Inferior parietal cortex (tissue), 1 donor: ENCODE measurements around the gene TULP3.

ENCODE experiments used
- DNase-seq: peaks from one replicate; pipeline ENCODE4 v3.0.0-alpha.2; 2016; ENCODE audit errors: extremely low spot score

TULP3 gene

GRCh38 chr12:2963760-2964292, 73.1 kb downstream of the TULP3 start:
- no peak for DNase-seq

GRCh38 chr12:2967651-2968050, 77.0 kb downstream of the TULP3 start:
- DNase-seq, result no peak

- DNase-seq, result no peak
These were observed 80.1 kb downstream of the TULP3 start for GRCh38 chr12:2970744-2971143.

GRCh38 chr12:2973566-2973965, 82.9 kb downstream of the TULP3 start:
- DNase-seq, result no peak

- DNase-seq, result no peak
These were observed 83.9 kb downstream of the TULP3 start for GRCh38 chr12:2974560-2974971.

GRCh38 chr12:2976581-2976996, 85.9 kb downstream of the TULP3 start:
- no peak for DNase-seq

GRCh38 chr12:2977776-2978175, 87.1 kb downstream of the TULP3 start:
- no peak for DNase-seq

DNA sequence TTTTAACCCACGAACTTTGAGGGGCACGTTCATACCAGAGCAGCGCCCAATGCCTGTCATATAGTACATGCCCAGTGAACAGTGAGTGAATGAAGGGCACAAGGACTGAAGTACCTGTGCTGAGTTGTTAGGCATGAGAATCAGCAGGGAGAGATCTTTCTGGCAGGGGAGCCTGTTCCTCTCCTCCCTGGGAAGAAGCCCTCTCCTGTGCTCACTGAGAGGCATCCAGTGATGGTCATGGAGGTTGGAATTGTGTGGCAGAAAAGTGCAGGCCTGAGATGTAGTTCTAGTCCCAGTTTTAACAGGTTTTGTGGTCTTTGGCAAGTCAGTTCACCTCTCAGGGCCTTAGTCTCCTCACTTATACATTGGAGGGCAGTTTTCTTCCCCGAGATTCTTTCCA, 89.1 kb downstream of the TULP3 start:
- no peak for DNase-seq

- no peak for DNase-seq
These were observed 89.9 kb downstream of the TULP3 start for GRCh38 chr12:2980630-2981029.

- DNase-seq, result no peak
These were observed 91.7 kb downstream of the TULP3 start for GRCh38 chr12:2982361-2982760.

- DNase-seq, result no peak
These were observed 93.6 kb downstream of the TULP3 start for GRCh38 chr12:2984249-2984648.

- DNase-seq, result no peak
These were observed 94.0 kb downstream of the TULP3 start for GRCh38 chr12:2984698-2985097.

GRCh38 chr12:2986876-2987275, 96.2 kb downstream of the TULP3 start:
- DNase-seq, result no peak

GRCh38 chr12:2988494-2988893, 97.8 kb downstream of the TULP3 start:
- DNase-seq, result no peak
